Islet of Langerhans (tissue), 1 donor: ENCODE measurements around the gene TGM1.

ENCODE experiments used
- FAIRE-seq: peaks from one replicate; lab custom pipeline; 2011; peaks lifted over from hg19 to GRCh38; lab: Jason Lieb, UNC

Gene TGM1

DNA sequence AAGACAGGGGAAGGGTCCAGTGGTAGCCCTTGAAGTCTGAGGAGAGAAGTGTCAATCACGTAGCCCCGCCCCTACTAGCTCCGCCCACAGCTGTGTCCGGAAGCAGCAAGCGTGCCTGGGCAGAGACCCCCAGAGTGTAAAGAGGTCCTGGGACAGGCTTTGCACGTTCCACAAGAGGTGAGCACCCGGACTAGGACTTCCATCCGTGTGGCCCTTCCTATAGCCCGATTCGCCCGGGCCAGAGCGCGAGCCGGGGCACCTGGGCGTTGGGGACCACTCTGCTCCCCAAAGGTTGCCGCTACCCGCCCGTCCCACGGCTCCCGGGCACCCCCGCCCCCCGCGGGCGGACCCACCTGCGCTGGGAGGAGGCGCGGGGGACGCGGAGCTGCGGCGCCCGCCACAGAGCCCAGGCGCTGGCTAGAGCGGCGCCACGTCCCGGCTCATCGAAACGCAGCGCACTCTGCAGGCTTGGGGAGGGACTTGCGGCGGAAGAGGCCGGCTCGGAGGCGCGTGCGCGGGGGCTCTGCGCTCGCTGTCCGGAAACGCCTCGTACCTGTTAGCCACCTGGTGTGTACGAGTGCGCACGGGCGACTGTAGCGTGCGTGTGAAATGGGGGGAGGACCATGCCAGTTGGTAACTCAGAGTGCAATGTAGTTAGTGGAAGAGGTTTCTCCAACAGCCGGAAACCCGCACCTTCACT is 8.3 kb upstream of the TGM1 start, which contains the start of gene RABGGTA:
Gene RABGGTA (minus strand): TSS at position 464 of the 700 bp plus-strand sequence. CDS start 482 bp downstream, outside the sequence.
- no peak for FAIRE-seq

GRCh38 chr14:24270537-24271133 is 7.7 kb upstream of the TGM1 start:
- no peak for FAIRE-seq

DNA sequence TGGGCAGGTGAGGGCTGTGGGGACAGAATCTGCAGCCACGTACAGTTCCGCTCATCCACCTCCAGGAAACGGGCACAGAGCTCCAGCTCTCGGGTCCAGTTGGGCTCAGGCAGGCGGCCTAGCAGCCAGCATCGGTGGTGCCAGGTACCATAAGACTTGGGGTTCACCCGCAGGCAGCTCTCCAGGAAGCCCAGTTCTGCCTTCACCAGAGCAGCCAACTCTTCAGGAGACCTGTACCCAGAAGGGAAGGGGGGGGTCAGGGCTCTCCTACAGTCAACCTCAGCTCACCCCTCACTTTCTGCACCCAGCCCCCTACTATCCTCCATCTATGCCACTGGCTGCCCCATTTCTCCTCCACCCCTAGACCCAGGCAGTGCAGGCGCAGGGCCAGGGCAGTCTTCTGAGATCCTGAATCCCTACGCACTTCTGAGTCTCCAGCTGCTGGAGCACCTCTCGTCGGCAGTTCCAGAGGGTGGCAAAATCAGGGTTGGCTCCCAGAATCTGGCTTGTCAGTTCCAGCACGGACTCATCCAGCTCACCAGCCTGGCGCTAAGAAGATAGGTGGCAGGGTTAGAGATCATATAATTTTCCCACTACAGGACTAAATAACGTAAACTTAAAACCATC is 7.0 kb upstream of the TGM1 start:
- no peak for FAIRE-seq

- no peak for FAIRE-seq
These were observed 6.4 kb upstream of the TGM1 start for GRCh38 chr14:24269368-24269767.

GRCh38 chr14:24268225-24268624 is 5.2 kb upstream of the TGM1 start:
- FAIRE-seq = no peak

DNA sequence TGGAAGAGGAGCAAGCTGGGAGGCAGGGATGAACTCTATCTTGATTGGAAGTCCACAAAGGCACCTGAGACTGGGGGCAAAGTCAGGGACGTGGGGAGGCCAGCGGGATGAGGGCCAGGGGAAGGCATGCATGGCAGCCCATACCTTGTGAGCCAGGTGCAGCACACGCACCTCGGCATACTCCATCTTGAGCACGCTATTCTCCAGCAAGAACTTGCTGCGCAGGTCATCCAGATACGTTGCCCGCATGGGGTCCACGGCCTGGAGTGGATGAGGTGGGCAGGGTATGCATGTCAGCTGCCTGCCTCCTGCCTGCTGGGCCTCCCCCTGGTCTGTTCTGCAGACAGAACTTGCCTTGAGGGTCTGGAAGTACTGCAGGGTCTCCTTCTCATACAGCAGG is 4.5 kb upstream of the TGM1 start:
- FAIRE-seq = no peak

DNA sequence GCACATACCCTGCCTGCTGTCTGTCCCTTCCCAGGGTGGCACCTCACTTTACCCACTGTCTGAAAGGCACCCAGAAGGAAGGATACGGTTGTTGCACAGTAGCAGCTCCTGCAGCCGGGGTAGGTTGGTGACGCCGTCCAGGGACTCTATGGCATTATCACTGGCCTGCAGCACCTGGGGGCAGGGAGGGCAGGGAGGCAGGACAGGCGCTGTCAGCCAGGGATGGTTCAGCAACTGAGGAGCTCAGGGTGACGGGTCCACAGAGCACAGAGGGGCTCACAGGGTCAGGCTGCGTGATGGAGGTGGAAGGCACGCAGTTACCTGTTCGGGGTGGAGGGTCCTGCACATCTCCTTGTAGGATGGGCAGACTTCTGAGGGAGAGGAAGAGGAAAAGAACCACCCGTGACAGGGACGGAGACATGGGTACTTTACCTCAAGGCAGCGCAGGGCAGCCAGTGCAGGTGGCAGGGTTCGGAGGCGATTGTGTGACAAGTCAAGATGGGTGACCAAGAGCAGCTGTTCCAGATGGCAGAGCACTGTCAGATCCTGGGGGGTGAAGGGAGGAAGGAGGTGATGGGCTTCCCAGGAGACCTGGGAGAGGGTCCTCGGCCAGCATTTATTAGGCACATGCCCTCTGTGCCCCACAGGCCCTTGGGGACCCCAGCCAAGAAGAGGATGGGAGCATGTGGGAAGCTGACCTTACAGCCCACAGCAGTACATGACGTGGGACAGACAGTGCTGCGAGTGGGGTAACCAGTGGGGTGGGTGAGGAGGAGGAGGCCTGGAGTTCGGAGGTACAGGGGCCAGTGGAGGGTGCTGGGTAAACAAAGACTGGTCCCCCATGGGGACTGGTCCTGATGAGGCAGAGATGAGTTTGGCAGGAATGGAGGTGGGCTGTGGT is 3.6 kb upstream of the TGM1 start:
- no peak for FAIRE-seq

- no peak for FAIRE-seq
These were observed 1.3 kb upstream of the TGM1 start for GRCh38 chr14:24264298-24264697.

- no peak for FAIRE-seq
These were observed 871 bp upstream of the TGM1 start for GRCh38 chr14:24263848-24264247.

GRCh38 chr14:24261969-24262327 is 1.0 kb downstream of the TGM1 start:
- no peak for FAIRE-seq

GRCh38 chr14:24261256-24261968 is 1.6 kb downstream of the TGM1 start:
- no peak for FAIRE-seq

- no peak for FAIRE-seq
These were observed 2.2 kb downstream of the TGM1 start for GRCh38 chr14:24260780-24261157.

GRCh38 chr14:24260026-24260779 is 2.8 kb downstream of the TGM1 start:
- FAIRE-seq = no peak

DNA sequence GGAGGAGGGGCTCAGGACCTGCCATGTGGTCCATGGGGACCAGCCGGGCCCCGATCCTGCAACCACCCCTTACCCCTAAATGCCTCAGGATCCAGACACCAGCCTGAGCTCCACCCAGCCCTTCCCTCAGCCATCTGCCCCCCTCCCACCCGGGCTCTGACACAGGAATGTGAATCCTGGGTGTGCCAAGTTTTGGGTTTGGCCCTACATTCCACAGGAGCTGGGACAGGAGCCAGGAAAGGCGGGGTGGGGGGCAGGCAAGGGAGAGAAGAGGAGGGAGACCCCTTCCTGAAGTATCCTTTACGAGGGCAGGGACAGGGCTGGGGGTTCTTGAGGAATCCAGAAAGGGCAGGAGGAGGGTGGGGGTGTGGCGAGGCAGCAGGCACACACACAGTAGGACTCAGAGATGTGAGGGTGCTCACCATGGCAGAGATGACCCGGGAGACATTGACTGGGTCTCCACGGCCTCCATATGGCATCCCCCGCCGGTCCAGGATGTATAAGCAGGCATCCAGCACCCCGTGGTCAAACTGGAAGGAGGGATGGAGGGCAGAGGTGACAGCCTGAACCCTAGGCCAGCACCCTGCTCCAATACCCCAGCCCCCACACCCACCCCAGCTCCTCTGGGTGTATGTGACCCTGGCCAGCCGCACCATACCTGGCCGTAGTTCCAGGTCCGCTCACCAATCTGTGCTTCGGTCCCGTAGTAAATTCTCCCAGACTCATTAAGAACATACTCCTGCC is 3.5 kb downstream of the TGM1 start:
- FAIRE-seq = no peak

- no peak for FAIRE-seq
These were observed 4.3 kb downstream of the TGM1 start for GRCh38 chr14:24258548-24259265.

DNA sequence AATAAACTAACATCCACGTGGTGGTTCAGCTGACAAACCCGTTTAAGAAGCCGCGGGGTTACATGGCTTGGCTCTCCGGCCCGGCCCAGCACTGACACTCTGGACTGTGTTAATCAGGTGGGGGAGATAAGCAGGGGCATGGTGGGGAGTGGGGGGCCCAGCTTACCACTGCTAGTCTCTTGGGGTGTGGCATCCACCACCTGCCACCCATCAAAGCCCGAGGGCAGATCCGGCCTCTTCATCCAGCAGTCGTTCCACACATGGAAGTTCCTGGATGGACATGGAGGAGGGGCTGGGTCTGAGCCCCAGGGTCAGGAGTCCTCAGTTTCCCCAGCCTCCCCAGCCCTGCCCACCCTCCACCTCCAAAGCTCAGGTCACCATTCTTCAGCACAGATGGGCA is 4.9 kb downstream of the TGM1 start:
- no peak for FAIRE-seq

- no peak for FAIRE-seq
These were observed 6.0 kb downstream of the TGM1 start for GRCh38 chr14:24256960-24257359.

GRCh38 chr14:24255931-24256711 is 6.9 kb downstream of the TGM1 start:
- no peak for FAIRE-seq

DNA sequence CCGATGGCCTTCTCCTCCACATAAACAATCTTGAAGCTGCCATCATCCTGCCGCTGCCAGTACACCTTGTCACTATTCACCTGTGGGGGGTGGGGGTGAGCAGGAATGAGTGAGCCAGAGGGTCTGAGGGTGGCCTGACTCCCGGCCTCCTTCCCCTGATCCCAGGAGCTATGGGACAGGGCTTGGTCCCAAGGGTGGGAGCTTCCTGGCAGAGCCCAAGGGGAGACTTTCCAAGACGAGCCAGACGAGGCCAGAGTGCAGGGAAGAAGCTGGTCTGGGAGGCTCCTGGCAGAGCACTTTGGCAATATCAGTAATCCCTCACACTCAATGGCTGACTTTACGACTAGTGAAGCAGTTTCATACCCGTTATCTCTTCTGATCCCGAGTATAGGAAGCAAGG is 7.5 kb downstream of the TGM1 start:
- FAIRE-seq = no peak
